ENCODE measurements around the gene NOBOX.

- no peak for TF ChIP-seq CTCF (IDR thresholded peaks at IDR 0.05; ENCODE audit: low read length)
- no peak for TF ChIP-seq EZH2 (IDR thresholded peaks at IDR 0.05; ENCODE audit: borderline replicate concordance, low read length)
Measured at GRCh38 chr7:144403649-144404061, at the start of gene NOBOX.
